T1000 (cell line): ENCODE data around the gene PGPEP1.
"Not testable (repeated sequence)": the region's sequence is repeated elsewhere in the genome, so short reads cannot be mapped to it uniquely, and the experiment has no call there.

Experiments
- DNase-seq: peaks from one replicate; lab custom pipeline; 2025; ENCODE audit warnings: mixed read lengths; lab: John Stamatoyannopoulos, UW

The PGPEP1 gene

DNA sequence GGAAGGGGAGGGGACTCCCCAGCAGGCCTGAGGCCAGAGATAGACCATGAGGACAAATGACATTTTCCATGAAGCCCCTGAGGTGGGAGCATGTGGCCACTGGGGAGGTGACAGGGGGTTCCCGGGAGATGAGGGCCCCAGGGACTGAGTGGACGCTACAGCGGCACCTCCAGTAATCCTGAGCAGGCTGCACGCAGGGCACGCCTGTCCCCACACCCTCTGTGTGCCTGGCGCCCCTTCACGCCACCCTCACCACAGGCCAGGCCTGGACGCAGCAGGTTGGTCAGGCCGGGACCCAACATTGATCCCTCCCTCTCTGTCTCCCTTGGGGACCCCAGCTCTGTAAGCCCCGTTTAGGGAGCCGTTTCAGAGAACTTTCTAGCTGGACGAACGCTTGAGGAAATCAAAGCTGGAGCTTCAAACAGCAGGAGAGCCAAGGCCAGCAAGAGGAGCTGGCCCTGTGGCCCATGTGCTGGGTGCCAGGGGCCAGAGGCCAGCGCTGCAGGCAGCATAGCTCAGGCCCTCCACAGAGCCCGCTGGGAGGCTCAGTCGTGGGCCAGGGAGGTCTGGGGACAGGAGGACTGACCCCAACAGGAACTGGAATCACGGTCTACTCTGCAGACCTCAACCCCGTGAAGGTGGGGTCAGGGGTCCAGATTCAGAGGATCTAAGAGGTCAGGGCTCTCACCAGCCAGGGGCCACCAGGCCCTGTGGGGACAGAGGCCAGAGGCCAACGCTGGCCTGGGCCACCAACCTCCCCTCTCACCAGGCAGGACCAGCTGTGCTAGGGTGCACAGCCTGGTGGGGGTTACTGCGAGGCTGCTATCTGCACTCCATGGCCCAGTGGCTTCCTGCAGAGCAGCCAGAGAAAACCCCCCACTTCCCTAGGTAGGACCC lies 32.1 kb upstream of the PGPEP1 start:
- no peak for DNase-seq

- no peak for DNase-seq
These were observed 31.5 kb upstream of the PGPEP1 start for GRCh38 chr19:18308948-18309325.

DNA sequence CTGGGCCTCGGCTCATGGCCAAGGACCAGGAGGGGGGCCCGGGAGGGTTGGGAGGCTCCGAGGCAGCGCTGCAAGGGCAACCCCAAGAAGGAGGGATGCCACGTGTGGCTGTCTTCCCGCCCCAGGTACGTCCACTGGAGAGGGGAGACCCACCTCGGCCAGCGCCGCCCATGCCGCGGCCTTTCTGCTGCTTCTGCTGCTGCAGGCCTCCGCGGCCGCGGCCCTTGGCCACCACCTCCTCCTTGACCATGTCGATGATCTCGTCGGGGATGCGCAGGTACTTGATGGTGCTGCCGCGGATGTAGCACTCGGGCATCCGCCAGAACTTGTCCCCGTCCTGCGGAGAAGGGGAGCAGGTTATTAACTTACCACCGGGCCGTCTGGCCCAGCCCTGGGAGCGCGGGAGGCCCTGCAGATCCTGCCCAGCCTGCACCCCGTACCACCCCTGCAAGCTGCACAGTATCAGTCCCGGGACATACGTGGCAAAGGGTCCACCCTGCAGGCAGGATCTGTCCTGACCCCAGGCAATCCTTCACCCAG lies 30.8 kb upstream of the PGPEP1 start:
- no peak for DNase-seq

GRCh38 chr19:18310118-18310909 lies 30.1 kb upstream of the PGPEP1 start:
- DNase-seq, result no peak

DNA sequence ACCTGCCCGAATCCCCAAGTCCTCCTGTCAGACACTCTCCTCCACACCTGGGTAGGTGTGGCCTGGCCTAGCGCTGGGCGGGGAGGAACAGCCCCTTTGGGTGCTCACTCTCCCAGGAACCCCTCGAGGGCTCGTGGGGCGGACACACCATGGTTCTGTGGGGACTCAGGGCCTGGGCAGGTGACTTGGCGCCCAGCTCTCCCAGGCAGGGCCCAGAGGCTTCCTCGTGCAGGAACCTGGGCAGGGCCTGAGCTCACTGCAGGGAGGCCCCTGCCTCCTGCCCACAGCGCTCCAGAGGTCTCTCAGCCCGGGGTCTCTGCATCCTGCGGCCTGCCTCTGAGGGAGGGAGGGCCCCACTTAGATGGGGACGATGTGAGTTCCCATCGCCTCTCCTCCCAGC lies 29.4 kb upstream of the PGPEP1 start:
- DNase-seq, result no peak

DNA sequence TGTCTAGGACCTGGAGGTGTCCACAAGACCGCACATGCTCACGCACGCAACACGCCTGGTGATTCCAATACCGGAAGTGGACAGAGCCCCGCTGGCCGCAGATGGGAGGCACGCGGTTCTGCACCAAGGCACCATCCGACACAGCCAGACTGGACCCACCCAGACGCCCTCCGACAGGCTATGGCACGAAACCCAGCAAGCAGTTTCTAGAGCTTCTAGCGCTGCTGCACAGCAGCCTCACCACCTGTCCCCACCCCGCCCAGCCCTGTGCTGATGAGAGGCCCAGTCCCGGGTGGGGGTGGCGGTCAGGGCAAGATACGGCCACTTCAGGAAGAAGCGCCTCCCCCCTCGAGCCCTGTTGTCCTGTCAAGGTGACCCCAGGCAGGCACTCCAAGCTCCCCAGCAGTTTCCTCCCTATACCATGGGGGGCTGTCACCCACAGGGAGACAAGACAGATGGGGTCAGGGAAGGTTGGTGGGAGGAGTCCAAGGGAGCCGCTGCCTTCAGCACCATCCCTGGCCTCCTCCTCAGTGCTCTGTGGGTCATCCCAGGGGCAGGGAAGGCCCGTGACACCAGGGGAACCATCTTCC lies 28.8 kb upstream of the PGPEP1 start:
- DNase-seq, result no peak

DNA sequence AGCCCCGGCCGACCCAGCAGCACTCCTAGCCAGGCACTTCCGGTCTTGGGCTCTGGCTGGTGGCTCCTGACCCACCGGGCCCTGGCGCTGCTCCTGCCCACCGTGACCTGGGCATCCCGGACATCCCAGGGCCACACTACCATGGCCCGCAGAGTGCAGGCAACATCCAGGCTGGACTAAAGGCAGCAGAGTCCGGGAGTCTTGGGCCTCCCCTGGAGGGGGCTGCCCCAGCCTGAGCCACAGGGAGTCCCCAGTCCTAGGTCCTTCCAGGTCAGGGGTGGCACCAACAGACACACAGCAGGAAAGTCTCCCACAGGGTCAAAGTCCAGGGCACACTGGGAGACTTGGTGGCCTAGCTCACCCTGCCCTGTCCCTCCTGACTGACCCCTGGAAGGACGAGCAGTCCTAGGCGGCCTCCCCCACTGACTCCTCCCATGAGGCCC lies 28.3 kb upstream of the PGPEP1 start:
- DNase-seq, result no peak

DNA sequence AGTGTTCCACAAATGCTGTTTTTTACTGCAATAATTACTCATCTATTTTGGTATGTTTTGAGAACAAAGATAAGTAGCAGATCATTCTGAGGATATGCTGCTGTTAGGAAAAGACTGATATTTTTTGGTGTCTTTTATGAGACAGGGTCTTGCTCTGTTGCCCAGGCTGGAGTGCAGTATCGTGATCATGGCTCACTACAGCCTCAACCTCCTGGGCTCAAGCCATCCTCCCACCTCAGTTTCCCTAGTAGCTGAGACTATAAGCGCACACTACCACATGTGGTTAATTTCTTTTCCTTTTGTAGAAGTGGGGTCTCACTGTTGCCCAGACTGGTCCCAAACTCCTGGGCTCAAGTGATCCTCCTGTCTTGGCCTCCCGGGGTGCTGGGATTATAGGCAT lies 27.0 kb upstream of the PGPEP1 start:
- no peak for DNase-seq

- DNase-seq, result no peak
These were observed 22.2 kb upstream of the PGPEP1 start for GRCh38 chr19:18317961-18318800.

DNA sequence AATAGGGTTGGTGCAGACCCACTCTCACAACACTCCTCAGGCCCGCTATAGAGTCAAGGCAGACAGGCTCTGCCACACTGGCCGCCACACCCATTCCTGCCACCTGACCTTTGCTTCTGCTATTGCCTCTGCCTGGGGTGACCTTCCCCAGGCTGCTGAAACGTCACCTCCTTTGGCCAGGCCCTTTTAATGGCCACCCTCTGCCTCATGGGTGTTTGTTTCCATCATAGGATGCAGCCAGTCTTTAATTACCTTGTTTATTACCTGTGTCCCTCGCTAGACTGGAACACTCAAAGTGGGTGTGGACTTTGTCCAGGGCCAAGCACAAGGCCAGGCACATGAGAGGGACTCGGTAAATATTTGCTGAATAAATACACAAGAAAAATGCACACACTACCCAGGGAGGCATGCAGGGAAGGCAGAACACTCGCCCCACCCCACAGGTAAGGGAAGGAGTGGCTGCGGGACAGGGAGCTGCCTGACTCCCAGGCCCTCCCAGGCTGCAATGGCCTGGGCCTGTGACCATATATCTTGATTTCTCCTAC lies 20.7 kb upstream of the PGPEP1 start:
- DNase-seq, result no peak

DNA sequence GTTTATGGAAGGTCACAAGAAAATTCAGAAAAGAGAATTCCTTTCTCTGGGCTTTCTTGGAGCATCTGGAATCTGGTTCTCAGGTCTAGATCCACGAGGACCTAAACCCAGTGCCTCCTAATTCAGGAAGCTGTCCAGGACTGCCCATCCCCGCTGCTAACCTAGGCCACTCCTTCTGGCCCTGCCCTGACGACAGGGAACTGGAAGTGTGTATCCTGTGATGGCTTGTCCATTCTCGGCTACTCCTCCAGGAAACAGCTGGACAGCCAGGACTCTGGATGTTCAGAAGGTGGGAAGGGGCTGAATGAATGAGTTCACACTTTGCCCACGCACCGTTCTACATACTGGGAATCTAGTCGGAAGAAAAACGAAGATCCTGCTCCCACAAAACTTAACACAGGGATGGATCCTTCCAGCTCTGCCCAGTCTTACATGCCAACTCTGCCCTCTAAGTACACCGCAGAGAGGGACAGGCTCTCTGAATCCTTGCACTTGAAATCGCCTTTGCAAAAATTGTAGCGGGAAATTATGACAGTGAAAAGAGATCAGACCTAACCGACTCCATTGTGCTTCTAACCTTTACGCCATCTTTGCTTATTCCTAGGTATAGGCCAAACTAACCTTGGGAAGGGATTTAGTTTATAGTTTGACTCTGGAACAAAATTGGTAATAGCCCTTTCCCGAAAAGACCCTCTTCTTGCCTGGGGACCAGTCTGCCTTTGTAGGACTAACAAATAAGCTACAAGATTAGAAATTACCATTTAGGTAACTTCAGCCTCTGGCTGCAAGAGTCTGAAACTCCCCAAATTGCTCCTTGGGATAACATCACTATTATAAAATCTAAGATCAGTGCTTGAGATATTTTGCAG lies 19.3 kb upstream of the PGPEP1 start:
- DNase-seq, result no peak

GRCh38 chr19:18321734-18322102 lies 18.7 kb upstream of the PGPEP1 start:
- no peak for DNase-seq

GRCh38 chr19:18322318-18322758 lies 18.1 kb upstream of the PGPEP1 start:
- no peak for DNase-seq

- peak; percentile 97 for DNase-seq
These were observed 17.5 kb upstream of the PGPEP1 start, which contains the start of gene LSM4 for GRCh38 chr19:18322759-18323460. TSS of gene LSM4 (minus strand) at chr19:18323076. CDS start at chr19:18323020, 56 bp downstream.

DNA sequence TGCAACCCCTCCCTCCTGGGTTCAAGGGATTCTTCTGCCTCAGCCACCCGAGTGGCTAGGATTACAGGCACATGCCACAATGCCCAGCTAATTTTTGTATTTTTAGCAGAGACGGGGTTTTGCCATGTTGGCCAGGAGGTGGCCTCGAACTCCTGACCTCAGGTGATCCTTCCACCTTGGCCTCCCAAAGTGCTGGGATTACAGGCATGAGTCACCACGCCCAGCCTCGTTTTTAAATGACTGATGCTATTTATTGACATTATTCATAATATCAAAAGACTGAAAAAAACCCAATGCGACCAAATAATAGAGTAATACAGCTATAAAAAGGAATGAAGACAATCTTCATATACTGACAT lies 16.0 kb upstream of the PGPEP1 start:
- not testable (repeated sequence) for DNase-seq

DNA sequence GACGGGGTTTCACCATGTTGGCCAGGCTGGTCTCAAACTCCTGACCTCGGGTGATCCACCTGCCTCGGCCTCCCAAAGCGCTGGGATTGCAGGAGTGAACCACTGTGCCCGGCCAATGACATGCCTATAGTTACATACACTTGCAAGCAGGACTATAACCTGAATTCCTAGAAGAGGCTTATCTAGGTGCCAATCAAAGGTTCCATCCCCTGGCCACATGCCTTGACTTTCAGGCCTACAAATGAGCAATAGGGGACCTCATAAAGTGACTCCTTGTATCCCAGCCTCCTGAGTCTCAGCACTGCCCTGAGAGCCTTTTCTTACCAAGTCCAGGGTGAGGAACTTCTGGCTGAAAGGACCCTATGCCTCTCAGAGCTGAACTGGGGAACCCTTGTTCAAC lies 13.6 kb upstream of the PGPEP1 start:
- no peak for DNase-seq

DNA sequence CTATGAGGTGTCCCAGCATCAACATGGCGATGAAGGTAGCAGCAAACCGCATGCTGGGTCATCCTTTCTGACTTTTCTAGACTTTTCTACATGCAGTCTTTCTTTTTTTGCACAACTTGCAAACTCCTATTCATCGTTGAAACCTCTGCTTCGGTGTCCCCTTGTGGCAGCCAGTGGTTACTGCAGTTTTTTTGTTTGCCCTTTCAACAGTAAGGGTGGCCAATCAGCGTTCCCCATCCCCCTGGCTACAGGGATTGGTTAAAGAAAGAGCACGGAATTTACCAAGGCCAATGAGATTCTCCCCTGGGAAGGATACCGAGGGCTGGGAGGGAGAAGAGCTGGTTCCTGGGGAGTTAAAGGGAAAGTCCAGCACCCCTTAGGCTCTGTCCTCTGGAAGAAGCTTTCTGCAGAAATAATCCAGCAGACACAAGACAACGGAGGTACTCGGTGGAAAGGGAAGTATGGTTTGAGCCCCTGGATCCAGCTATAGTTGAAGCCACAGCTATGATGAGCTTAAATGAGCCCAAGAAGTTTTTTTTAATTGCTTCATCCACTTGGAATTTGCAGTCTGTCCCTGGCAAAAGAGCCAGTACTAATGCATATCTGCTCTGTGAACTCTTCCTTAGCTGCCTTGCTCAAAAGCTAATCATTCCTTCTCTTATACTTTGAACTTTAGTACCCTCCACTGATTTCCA lies 11.9 kb upstream of the PGPEP1 start:
- DNase-seq, result peak; percentile 86

GRCh38 chr19:18329035-18329376 lies 11.4 kb upstream of the PGPEP1 start:
- DNase-seq, result no peak

- DNase-seq, result no peak
These were observed 9.5 kb upstream of the PGPEP1 start for GRCh38 chr19:18330868-18331267.
